ENCODE results near the gene PPP1R16B.

PPP1R16B gene

DNA sequence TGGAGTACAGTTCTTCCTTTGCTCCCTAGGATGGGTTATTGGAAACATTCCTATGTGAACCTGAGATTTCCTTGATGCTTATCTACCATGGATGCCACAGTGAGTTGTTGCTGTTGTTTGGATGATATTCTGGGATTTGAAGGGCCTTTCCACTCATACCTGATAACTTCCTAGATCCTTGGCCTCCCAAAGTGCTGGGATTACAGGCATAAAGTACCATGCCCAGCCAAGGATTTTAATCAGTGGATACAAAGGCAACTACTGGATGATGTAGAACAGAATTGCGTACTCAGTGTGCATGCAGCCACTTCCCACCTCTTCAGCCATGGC, 20.0 kb downstream of the PPP1R16B start:
- no peak for DNase-seq (ENCODE audit: extremely low read depth in 1 of 2, low read depth in 1 of 2)

DNA sequence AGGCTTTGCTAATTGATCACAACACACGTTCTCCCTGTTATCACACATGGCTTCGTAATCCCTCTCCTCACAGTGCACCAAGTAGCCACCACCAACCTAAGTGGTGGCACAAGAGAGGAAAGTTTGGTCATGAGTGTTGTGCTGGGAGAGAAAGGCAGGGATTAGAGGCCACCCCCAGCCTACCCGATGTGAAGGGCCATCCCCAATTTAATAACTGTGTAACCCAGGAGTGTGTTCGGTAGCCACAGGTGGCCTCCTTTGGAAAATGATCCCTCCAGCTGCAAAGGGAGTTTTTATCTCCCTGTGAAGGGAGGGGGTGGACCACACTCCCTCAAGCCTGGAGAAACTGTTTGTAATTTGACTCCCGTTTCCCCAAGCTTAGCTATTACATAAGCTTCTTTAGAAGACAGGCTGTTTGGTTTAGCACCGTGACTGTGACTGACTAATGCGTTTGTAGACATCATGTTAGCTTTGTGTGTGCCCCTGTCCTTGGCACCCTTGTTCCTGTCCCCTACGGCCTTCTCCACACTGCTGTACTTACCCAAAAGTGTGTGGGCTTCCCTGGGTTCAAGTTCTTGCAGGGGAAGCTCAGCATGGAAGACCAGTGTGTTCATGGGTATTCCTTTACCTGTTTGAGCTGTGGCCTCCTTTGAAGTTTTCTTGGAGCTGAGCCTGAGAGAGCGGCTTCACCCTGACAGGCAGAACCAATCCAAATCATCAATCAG, 20.6 kb downstream of the PPP1R16B start:
- no peak for DNase-seq (ENCODE audit: extremely low read depth in 1 of 2, low read depth in 1 of 2)

DNA sequence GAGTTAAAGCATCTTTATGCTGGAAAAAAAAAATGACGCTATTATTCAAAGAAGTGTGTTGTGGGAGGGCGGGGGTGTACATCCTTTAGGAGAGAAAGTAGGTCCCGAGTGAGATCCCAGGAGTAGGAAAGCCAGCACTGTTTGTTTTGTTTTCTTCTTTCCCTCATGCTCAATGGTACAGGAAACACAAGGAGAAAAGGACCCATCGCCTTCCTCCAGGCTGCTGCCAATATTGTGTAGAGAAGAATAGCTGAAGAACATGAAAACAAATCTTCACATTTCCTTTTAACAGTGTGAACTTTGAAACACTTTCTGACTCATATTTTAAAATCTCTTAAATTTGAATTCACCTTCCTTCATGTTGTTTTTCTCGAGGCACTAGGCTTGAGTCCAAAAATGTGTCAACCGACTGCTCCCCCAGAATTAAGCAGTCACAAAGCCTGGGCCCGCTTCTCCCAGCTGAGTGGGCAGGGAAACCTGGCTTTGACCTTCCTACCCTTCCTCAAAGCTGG, 22.3 kb downstream of the PPP1R16B start:
- no peak for DNase-seq (ENCODE audit: extremely low read depth in 1 of 2, low read depth in 1 of 2)

DNA sequence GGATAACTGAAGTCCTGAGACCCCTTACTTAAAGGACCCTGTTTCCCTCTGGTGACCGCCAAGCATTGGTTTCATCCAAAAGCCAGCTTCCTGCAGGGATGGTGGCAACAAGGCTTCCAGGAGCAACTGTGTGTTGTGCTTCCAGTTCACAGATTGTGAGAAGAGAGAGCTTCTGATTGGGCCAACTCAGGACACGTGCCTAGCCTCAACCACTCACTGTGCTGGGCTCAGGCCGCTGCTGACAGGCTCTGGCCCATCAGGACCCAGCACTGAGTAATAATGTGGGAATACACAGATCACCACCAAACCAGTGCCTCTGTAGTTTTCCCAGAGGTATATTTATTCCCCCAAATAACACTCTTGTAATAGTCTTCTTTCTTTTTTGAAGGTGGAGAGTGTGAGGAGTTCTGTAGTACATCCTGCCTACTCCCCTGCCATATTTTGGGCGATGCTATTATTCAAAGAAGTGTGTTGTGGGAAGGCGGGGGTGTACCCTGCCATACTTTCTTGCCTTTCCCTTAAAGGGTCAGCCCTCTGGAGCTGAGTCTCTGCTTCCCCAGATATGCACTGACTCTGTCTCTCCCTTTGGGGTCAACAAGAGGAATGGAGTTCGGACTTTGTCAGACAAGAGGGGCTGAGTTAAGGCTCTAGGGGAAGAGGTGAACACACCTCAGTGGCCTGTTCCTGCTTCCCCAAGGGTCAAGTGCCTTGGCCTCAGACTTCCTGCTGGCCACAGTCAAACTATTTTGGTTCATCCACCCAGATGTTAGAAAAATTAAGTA, 23.2 kb downstream of the PPP1R16B start:
- no peak for DNase-seq (ENCODE audit: extremely low read depth in 1 of 2, low read depth in 1 of 2)

DNA sequence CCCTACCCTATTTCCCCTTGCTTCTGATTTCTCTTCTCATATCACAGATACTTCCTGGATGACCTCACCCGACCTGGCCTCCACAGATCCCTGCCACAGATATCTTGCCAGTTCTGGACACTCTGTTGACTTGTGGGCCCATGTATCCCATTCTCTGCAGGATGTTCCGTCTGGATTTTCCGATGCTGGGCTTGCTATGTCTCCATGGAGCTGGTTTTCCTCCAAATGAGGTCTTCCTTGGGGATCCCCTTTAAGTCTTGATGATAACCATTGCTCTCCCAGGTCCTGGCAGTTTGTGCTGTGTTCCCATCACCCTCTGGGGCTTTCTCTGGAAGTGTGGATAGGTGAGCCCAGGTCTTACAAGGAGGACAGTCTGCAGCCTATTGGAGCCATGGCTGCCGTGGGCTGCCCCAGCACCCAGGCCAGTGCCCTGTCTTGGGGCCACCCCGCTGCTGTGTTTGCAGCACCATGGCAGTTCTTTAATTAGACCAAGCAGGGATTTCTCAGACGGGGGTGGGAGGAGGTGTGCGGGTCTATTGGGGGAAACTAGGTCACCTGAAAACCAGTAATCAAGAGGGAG, 23.9 kb downstream of the PPP1R16B start:
- no peak for DNase-seq (ENCODE audit: extremely low read depth in 1 of 2, low read depth in 1 of 2)

DNA sequence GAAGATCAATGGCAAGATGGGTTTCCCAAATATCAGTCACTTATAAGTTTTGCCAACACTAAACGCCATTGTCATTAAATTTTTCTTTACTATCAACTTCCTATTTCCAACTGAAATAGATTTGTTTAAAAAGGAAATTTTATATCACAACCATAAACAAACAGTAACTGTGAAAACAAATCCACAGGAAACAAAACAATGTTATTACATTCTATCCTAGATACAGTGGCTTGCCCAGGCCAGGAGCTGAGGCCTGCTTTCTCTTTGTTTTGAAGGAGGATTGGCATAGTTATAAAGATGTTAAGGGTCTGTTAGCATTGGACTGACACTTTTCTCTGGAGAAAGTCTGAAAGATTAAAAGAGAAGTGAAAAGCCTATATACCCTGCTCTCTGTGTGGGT, 24.9 kb downstream of the PPP1R16B start:
- no peak for DNase-seq (ENCODE audit: extremely low read depth in 1 of 2, low read depth in 1 of 2)

DNA sequence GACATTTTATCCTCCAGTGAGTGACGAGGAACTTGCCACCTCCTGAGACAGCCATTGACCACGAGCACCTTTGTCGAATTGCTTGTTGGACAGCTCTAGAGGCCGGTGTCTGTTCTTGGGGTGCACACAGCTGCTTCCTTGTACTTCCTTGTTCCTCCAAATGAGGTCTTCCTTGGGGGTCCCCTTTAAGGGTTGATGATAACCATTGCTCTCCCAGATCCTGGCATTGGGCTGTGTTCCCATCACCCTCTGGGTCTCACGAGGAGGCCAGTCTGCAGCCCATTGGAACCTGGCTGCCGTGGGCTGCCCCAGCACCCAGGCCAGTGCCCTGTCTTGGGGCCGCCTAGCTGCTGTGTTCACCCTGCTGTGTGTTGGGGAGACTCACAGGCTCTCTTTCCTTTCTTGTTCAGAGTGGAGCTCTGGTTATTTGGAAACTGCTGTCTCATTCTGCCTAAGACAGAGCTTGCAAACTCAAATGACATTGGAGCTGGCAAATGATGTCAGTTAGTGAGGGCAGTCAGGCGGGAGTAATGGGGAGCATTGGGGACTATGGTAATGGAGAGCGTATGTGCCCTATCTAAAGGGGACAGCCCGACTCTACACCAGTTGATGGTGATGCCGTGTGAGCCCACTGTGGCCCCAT, 25.7 kb downstream of the PPP1R16B start:
- DNase-seq (ENCODE audit: extremely low read depth in 1 of 2, low read depth in 1 of 2): no peak

DNA sequence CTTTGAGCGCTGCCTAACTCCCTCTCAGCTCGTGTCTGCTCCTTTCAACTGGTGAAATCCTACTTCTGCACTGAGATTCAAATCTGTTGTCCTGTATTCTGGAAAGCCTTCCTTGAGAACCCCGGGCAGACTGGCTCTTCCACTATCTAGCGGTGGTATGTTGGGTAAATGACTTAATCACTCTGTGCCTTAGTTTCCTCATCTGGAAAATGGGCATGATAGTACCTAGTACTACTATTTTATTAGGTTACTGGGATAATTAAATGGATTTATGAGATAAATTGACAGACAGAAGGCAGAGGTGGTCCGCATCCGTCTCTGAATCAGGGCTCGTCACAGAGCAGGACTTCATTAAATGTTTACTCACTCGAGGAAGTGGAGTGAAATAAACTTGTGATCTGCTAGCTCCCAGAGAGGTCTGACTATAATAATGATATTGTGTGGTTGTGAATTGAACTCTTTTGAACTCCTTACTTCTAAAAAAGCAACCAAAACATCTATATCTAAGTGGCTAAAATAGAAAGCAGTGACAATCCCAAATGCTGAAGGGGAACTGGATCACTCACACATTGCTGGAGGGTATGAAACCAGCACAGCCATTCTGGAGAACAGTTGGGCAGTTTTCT, 26.6 kb downstream of the PPP1R16B start:
- DNase-seq (ENCODE audit: extremely low read depth in 1 of 2, low read depth in 1 of 2): no peak

DNA sequence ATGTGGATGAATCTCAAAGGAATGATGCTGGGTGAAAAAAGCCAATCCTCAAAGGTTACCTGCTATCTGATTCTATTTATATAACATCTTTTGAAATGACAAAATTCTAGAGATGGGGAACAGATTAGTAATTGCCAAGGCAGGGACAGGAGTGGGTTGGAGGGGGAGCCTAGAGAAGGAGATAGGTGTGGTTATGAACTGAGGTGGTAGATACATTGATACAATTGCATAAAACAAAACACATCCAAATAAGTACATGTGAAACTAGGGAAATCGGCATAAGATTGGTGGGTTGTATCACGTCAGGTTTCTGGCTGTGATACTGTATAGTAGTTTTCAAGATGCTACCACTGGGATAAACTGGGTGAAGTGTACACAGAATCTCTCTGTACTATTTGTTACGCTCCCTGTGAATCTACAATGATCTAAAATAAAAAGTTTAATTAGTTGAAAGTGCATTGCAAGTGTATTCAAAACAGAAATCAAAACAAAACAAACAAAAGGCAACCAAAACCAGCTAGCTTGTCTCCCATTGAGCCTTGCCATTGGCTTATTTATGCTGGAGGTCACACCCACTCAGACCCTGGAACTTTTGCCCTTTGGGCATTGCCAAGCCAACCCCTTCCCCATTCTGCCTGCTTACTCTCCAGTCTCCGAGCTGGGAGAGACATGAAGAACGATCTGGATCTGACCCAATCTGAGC, 27.8 kb downstream of the PPP1R16B start:
- peak in 1 of 2 donors; percentile 44 for DNase-seq (ENCODE audit: extremely low read depth in 1 of 2, low read depth in 1 of 2)

DNA sequence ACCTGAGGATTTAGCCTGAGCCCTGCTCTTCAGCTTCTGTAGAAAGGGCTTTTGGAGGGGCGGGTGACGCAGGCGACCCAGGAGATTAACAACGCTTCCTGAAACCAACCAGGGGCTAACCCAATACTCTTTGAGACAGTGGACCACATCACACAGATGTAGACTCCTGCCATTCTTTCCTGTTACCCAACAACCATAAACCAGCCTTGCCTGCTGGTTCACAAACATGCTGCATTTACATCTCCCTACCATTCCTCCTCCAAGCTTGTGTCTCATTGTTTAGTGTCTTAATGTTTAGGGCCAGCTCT, 28.3 kb downstream of the PPP1R16B start:
- DNase-seq (ENCODE audit: extremely low read depth in 1 of 2, low read depth in 1 of 2): peak in 1 of 2 donors; percentile 40

DNA sequence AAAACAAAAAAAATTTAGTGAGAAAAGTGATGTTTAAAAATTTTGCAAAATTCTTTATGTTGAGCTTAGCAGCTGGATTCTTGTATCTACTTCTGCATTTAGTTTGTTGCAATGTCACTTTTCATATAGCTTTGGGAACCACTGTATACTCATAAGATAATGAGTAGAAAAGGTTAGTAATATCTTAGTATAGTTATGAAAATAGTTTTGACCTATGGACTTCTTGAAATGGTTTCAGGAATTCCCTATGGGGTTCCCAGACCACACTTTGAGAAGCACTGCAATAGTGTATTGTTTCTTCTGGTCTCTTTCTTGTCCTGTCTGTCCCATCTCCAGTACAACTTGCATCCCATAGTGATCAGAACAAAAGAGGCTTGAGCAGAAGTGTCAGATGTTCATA, 29.4 kb downstream of the PPP1R16B start:
- DNase-seq (ENCODE audit: extremely low read depth in 1 of 2, low read depth in 1 of 2): no peak

DNA sequence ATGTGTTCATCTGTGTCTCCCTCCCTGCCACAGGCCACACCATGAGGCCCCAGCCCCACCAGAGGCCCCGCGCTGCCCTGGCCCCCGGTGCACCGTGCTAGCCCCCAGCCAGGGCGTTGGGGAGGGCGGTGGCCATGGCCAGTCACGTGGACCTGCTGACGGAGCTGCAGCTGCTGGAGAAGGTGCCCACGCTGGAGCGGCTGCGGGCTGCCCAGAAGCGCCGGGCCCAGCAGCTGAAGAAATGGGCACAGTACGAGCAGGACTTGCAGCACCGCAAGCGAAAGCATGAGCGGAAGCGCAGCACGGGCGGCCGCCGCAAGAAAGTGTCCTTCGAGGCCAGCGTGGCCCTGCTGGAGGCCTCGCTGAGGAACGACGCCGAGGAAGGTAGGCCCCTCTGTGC, 30.3 kb downstream of the PPP1R16B start:
- DNase-seq (ENCODE audit: extremely low read depth in 1 of 2, low read depth in 1 of 2): no peak

DNA sequence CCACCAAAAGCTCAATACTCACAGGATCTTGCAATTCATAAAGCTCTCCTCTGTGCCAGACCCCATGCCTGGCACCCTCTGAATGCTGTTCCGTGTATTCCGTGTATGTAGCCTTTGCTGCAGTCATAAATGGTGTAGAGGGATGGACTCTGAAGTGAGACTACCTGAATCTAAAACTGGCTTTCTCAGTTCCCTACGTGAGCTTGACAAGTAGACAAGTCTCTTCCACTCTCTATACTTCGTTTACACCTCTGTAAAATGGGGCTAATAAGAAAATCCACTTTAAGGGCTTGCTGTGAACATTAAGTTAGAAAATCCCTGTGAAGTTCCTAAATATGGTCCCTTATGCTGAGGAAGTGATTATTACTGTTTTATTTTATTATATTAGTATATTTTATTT, 31.5 kb downstream of the PPP1R16B start:
- no peak for DNase-seq (ENCODE audit: extremely low read depth in 1 of 2, low read depth in 1 of 2)

DNA sequence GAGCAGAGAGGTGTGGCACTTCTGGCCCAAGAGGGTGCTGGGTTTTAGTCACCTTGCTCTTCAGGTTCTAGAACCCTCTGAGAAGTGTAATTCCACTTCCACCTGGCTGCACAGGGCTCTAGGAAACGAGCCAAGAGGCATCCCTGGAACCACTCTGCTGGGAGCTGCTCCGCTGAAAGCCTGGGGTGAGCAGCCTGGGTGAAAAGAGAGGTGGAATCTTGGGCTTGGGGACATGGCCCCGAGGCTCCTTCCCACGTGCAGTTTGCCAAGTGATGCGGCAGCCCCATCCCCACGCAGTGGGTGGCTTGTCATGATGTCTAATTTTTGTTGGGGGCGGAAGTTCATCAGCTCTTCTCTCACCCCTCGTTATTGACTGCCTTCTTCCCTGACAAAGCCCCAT, 32.8 kb downstream of the PPP1R16B start:
- DNase-seq (ENCODE audit: extremely low read depth in 1 of 2, low read depth in 1 of 2): no peak

DNA sequence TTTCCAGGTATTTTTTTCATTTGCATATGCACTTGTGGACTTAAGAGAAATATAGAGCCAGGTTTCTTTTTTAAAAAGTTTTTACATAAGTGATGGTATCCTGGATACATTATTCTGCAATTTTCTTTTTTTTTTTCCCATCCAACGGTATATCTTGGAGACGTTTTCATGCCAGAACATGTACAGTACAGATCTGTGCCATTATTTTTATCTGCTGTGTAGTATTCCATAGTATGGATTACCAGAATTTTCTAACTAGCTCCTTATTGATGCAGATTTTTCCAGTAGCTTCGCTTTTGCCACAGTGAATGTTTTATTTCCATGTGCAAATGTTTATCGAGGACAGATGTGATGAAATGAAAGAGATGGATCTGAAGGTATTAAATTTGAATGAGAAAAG, 34.1 kb downstream of the PPP1R16B start:
- DNase-seq (ENCODE audit: extremely low read depth in 1 of 2, low read depth in 1 of 2): no peak

DNA sequence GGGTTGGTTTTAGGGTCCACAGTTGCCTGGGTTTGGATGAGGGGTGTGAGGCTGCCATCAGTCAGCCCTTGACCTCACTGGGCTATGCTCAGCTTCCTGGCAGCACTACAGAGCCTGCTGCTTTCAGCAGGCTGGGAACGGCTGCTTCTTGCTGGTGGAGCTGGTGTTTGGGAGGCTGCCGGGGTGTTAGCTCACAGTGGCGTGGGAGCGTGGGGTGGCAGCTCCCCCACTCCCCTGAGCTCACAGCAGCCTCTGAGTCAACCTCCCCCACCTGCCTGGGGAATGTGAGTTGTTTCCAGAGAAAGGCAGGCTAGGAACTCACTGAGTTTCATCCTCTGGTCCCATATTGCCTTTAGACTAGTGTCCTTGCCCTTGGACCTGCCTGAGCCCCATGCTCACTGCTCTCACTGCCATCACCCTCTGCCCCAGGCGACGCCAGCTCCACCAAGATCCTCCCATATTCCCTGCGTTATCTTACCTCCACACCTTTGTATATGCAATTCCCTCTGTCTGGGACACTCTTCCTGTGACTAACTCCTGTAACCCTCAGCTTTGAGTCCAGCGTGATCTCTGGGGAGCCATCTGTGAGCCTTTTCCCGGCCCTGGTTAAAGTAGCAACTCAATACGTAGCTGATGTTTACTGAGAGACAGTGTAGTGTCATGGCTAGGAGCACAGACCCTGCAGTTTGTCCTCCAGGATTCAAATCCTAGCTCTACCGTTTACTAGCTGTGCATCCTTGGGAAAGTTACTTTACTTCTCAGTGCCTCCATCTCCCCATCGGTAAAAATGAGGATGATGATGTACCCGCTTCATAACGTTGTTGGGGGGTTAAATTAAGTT, 34.8 kb downstream of the PPP1R16B start:
- peak in 1 of 2 donors; percentile 52 for DNase-seq (ENCODE audit: extremely low read depth in 1 of 2, low read depth in 1 of 2)

DNA sequence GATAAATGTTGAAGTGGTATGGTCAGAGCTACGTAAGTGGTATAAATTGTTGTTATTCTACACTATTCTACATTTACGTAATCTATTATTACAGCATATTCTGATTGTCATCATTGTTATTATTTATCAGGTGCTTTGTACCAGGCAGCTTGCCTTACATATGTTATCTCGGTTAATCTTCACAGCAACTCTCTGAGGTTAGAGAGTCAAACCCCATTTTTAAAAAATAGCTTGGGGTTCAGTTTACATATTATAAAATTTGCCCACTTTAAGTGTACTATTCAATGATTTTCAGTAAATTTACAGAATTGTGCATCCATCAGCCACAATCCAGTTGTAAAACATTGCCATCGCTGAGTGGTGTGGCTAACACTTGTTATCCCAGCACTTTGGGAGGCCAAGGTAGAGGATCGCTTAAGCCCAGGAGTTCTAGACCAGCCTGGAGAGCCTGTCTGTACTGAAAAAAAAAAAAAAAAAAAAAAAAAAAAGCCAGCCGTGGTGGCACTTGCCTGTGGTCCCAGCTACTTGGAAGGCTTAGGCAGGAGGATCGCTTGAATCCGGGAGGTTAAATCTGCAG, 35.5 kb downstream of the PPP1R16B start:
- no peak for DNase-seq (ENCODE audit: extremely low read depth in 1 of 2, low read depth in 1 of 2)

DNA sequence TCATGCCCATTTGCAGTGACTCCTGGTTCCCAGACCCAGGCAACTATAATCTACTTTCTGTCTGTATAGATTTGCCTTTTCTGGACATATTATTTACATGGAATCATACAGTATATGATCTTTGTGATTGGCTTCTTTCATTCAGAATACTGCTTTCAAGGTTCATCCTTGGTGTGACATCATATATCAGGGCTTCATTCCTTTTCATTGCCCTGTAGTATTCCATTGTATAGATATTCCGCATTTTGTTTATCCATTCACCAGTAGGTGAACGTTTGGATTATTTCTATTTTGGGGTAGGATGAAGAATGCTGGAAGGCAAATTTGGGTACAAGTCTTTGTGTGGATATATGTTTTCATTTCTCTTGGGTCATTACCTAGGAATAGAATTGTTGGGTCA, 36.1 kb downstream of the PPP1R16B start:
- DNase-seq (ENCODE audit: extremely low read depth in 1 of 2, low read depth in 1 of 2): no peak

DNA sequence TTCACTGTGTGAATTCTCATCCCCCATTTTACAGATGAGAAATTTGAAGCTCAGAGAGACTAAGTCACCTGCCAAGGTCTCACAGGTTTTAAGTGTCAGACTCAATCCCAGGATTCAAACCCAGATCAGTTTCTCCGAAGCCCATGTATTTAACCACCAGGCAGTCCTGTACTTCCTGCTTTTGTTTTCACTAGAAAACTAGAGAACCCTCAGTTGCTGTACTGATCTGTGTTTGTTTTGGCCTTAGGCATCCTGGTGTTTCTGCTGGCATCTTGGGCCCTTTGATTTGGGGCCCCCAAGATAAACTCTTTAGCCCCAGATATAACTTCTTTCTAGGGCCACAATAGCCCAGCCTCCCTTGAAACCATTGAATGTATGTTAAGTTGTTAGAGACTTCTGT, 36.5 kb downstream of the PPP1R16B start:
- DNase-seq (ENCODE audit: extremely low read depth in 1 of 2, low read depth in 1 of 2): no peak

Data from stimulated activated CD8-positive, alpha-beta memory T cell treated with anti-CD3 and anti-CD28 coated beads, Interleukin-7, amount 100 ng/mL, for 48 hours (primary cell).